B cell (primary cell): ENCODE data around the gene CHST15. TPM values are rescaled to one million over a fixed set of nuclear protein-coding genes. Genes with fewer than 3 reads are reported as not detected.

Source experiments
- ATAC-seq: fragments of 200-7000 bp; cut with Tn5 transposase; one replicate; pipeline ENCODE4 v1.10.0; 2021; ENCODE audit warnings: low read depth, mild to moderate bottlenecking, moderate number of reproducible peaks, moderate library complexity
- CTCF ChIA-PET: fragments of 350-600 bp; sonication (Branson Sonifier 250); formaldehyde crosslinking; loops from one replicate; lab custom pipeline; 2021; ENCODE audit warnings: antibody characterized with exemption, inconsistent platforms; lab: Charles Lee
- POLR2A ChIA-PET: fragments of 350-600 bp; sonication (Branson Sonifier 250); formaldehyde crosslinking; loops from one replicate; lab custom pipeline; 2021; ENCODE audit warnings: antibody characterized with exemption; lab: Charles Lee
- DNase-seq: peaks from one replicate; pipeline ENCODE4 v3.0.0; 2013
- H2AFZ ChIP-seq: 2 replicates; pipeline ENCODE4 v1.6.1; 2012; ENCODE audit warnings: mild to moderate bottlenecking, low read depth, low read length; ENCODE audit not compliant: insufficient read depth, poor library complexity, severe bottlenecking
- H3K27ac ChIP-seq, 2 donors: 1 replicate in 1 of 2; 2 replicates in 1 of 2; pipeline ENCODE4 v1.5.1; 2012 to 2013; ENCODE audit warnings: low read length in 2 of 2, mild to moderate bottlenecking in 2 of 2, moderate library complexity in 1 of 2
- H3K27me3 ChIP-seq, 4 experiments: fragments of 200-600 bp in 1 of 4; sonication (generic) in 1 of 4; replicated peaks in 1 of 4; 1 replicate in 2 of 4; 2 replicates in 2 of 4; pipeline versions ENCODE4 v1.6.1 to v1.7.0; 2013 to 2016; ENCODE audit warnings: low read length in 3 of 4, mild to moderate bottlenecking in 2 of 4, mixed read lengths in 1 of 4, moderate library complexity in 1 of 4; ENCODE audit not compliant: insufficient read depth in 4 of 4, control insufficient read depth in 3 of 4; ENCODE audit errors: control extremely low read depth in 1 of 4
- H3K36me3 ChIP-seq, 2 experiments: replicated peaks in 1 of 2; 1 replicate in 1 of 2; 2 replicates in 1 of 2; pipeline versions ENCODE4 v1.6.1 to v1.7.1; 2013; ENCODE audit warnings: low read length in 1 of 2; ENCODE audit not compliant: insufficient read depth in 2 of 2, control insufficient read depth in 1 of 2; ENCODE audit errors: control extremely low read depth in 1 of 2, extremely low read depth in 1 of 2
- H3K4me1 ChIP-seq, 2 donors: fragments of 200-600 bp in 1 of 2; sonication (generic) in 1 of 2; 1 replicate in 1 of 2; 2 replicates in 1 of 2; pipeline versions ENCODE4 v1.5.1 to v1.6.1; 2013 to 2017; ENCODE audit warnings: low read length in 2 of 2; ENCODE audit not compliant: control insufficient read depth in 2 of 2, insufficient read depth in 2 of 2
- H3K4me2 ChIP-seq: replicated peaks from 2 replicates; pipeline ENCODE3; 2012; ENCODE audit warnings: mild to moderate bottlenecking, low read depth, low read length; ENCODE audit not compliant: poor library complexity, severe bottlenecking
- H3K4me3 ChIP-seq, 5 experiments: fragments of 200-600 bp in 1 of 5; sonication (generic) in 1 of 5; 1 replicate in 3 of 5; 2 replicates in 2 of 5; pipeline versions ENCODE4 v1.5.1 to v1.7.0; 2011 to 2016; ENCODE audit warnings: low read length in 4 of 5, mild to moderate bottlenecking in 4 of 5, low read depth in 2 of 5, control low read depth in 1 of 5, moderate library complexity in 1 of 5; ENCODE audit not compliant: insufficient read depth in 1 of 5; ENCODE audit errors: control extremely low read depth in 1 of 5, extremely low read depth in 1 of 5
- H3K79me2 ChIP-seq: fragments of 200-600 bp; sonication (generic); one replicate; pipeline ENCODE4 v1.6.0; 2016; ENCODE audit warnings: low read length; ENCODE audit not compliant: control insufficient read depth, insufficient read depth
- H3K9ac ChIP-seq: fragments of 200-600 bp; sonication (generic); 2 replicates; pipeline ENCODE4 v1.6.1; 2017; ENCODE audit warnings: mild to moderate bottlenecking, low read length, moderate library complexity
- H3K9me3 ChIP-seq, 3 donors: one replicate each; pipeline versions ENCODE4 v1.6.1 to v1.7.1; 2013; ENCODE audit warnings: low read length in 2 of 3; ENCODE audit not compliant: control insufficient read depth in 2 of 3, insufficient read depth in 1 of 3; ENCODE audit errors: control extremely low read depth in 1 of 3
- H4K20me1 ChIP-seq: 2 replicates; pipeline ENCODE4 v1.6.0; 2012; ENCODE audit warnings: mild to moderate bottlenecking, low read length; ENCODE audit not compliant: insufficient read depth, control insufficient read depth, poor library complexity, severe bottlenecking
- H3K27ac Mint-ChIP-seq: one replicate; pipeline ENCODE4 v1.8.0; 2021; ENCODE audit warnings: mixed read lengths
- H3K27me3 Mint-ChIP-seq: one replicate; pipeline ENCODE4 v1.8.0; 2021; ENCODE audit warnings: mixed read lengths
- H3K4me1 Mint-ChIP-seq: one replicate; pipeline ENCODE4 v1.8.0; 2021; ENCODE audit warnings: mixed read lengths
- H3K4me3 Mint-ChIP-seq: one replicate; pipeline ENCODE4 v1.8.0; 2021; ENCODE audit warnings: mixed read lengths
- H3K9me3 Mint-ChIP-seq: one replicate; pipeline ENCODE4 v1.8.0; 2022; ENCODE audit warnings: mixed read lengths; ENCODE audit not compliant: insufficient read depth
- EZH2 ChIP-seq: IDR thresholded peaks from 2 replicates; pipeline ENCODE4 v1.6.1; 2012; ENCODE audit warnings: borderline replicate concordance, low read depth, mild to moderate bottlenecking, moderate library complexity, low read length; ENCODE audit not compliant: insufficient read depth, poor library complexity, severe bottlenecking
- WGBS: methylation state at CpG from one replicate; pipeline ENCODE4 v1.1.5; 2013; ENCODE audit warnings: missing lambda C conversion rate; ENCODE audit not compliant: insufficient coverage; 5-methylcytosine and 5-hydroxymethylcytosine counted together
- intact Hi-C: fragments of 100-400 bp; cut with micrococcal nuclease; formaldehyde crosslinking; loops from one replicate; pipeline ENCODE4 v1.10.0; 2022
- polyA plus RNA-seq: library from polyadenylated mRNA; depleted of rRNA; stranded (reverse); fragments of >200 nt; gene quantifications from 2 replicates; pipeline ENCODE4 v1.2.3, GENCODE V29; 2012
- total RNA-seq, 2 donors: library from RNA; stranded (reverse); fragments of 120-200 nt in 1 of 2; gene quantifications; 1 replicate in 1 of 2; 2 replicates in 1 of 2; pipeline versions ENCODE4 v1.2.3 to v1.2.4, GENCODE V29; 2013 to 2022
- TF ChIP-seq, protein P1 (sequence below): fragments of 200-600 bp; IDR thresholded peaks from one replicate; pipeline ENCODE4 v1.8.0; 2022; ENCODE audit warnings: antibody characterized with exemption, mild to moderate bottlenecking

Gene CHST15
- total and polyA plus RNA-seq, 2 donors (not counting 1 experiment from before 2014, with no cell fraction given) = 17.9 to 75.4 TPM

GRCh38 chr10:124066781-124067714, 26.4 kb downstream of the CHST15 start:
- H3K79me2 ChIP-seq = peaks cover 66% of the 10 kb centered on the region
- POLR2A ChIA-PET = interaction anchor here (0.6 to 1.3 kb wide), 3 partner anchors 26 to 347 kb away, joined by 3 to 6 read pairs (median 3); partner anchors contain the start of gene CHST15
- peaks cover 80 to 89% of the 10 kb centered on the region in 2 donors for H3K4me1 ChIP-seq
- H3K27ac ChIP-seq = no peak overlapping the region
- no peak for ATAC-seq
- no peak overlapping the region for H3K9ac ChIP-seq
- no peaks in the 10 kb centered on the region for H3K9me3 ChIP-seq
- DNase-seq = peak; percentile 50
- peaks cover 75% of the 10 kb centered on the region for H3K4me1 Mint-ChIP-seq
- peak overlapping the region; percentile 44 for H3K4me3 Mint-ChIP-seq
- peaks cover 0 to 13% of the 10 kb centered on the region in 2 experiments for H3K36me3 ChIP-seq
- CTCF ChIA-PET = interaction anchor here (0.7 to 1.2 kb wide), 4 partner anchors 24 to 322 kb away, joined by 3 to 5 read pairs (median 3); no protein-coding TSS in a partner anchor
- no peak overlapping the region for H3K4me3 ChIP-seq
- intact Hi-C loops = no loop called here
- H3K27me3 Mint-ChIP-seq = no peaks in the 10 kb centered on the region
- H3K9me3 Mint-ChIP-seq = no peaks in the 10 kb centered on the region
- no peak for TF ChIP-seq EZH2
- TF ChIP-seq, protein P1, sequence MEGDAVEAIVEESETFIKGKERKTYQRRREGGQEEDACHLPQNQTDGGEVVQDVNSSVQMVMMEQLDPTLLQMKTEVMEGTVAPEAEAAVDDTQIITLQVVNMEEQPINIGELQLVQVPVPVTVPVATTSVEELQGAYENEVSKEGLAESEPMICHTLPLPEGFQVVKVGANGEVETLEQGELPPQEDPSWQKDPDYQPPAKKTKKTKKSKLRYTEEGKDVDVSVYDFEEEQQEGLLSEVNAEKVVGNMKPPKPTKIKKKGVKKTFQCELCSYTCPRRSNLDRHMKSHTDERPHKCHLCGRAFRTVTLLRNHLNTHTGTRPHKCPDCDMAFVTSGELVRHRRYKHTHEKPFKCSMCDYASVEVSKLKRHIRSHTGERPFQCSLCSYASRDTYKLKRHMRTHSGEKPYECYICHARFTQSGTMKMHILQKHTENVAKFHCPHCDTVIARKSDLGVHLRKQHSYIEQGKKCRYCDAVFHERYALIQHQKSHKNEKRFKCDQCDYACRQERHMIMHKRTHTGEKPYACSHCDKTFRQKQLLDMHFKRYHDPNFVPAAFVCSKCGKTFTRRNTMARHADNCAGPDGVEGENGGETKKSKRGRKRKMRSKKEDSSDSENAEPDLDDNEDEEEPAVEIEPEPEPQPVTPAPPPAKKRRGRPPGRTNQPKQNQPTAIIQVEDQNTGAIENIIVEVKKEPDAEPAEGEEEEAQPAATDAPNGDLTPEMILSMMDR = no peak
- H4K20me1 ChIP-seq = peaks cover 42% of the 10 kb centered on the region
- H3K27ac Mint-ChIP-seq = peak overlapping the region; percentile 50
- peak overlapping the region; percentile 43 for H3K4me2 ChIP-seq
- no peak overlapping the region for H2AFZ ChIP-seq
- WGBS = 73% methylated on average over 11 of the region's 12 CpGs
- H3K27me3 ChIP-seq = no peaks in the 10 kb centered on the region
